ENCODE measurements around the gene GULP1.

GULP1 gene

GRCh38 chr2:188322569-188323551 is 31.2 kb downstream of the GULP1 start:
- DNase-seq (ENCODE audit: low read depth in 2 of 2): no peak

GRCh38 chr2:188324067-188324466 is 32.4 kb downstream of the GULP1 start:
- no peak for DNase-seq (ENCODE audit: low read depth in 2 of 2)

DNA sequence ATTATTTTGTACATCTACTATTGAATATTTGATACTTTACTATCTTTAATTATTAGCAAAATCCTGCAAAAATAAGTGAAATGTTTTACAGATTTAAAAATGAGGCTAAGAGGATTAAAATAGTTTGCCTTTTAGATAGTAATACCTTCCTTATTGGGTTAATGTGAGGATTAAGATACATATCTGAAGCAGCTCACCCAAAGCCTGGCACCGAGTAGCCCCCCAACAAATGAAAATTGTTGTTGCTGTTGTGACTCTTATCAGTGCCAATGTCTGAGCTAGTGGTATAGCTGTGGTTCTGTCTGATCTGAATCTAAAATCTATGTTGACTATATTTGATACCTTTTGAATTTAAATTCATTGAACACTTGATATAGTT is 34.6 kb downstream of the GULP1 start:
- DNase-seq (ENCODE audit: low read depth in 2 of 2): no peak

GRCh38 chr2:188326669-188327301 is 35.1 kb downstream of the GULP1 start:
- DNase-seq (ENCODE audit: low read depth in 2 of 2): no peak

- DNase-seq (ENCODE audit: low read depth in 2 of 2): no peak
Measured at GRCh38 chr2:188327518-188328213, 36.0 kb downstream of the GULP1 start.

DNA sequence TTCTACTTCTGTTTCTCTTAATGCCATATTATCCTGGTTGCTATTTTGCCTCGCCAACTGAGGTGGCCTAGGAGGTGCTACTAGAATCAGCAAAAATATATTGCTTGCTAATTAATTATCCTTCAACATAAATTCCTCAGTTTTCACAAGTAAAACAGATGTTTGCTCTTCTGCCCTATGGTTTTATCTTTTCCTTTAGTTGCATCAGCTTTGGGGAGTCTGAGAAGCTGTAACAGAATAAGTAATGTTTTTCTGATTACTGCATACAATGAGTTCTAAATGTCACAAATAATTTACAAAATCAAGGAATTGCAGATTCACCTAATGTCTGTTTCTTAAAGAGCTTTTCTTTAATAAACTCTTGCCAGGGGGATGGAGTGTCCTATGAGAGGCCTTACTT is 36.7 kb downstream of the GULP1 start:
- DNase-seq (ENCODE audit: low read depth in 2 of 2): no peak

DNA sequence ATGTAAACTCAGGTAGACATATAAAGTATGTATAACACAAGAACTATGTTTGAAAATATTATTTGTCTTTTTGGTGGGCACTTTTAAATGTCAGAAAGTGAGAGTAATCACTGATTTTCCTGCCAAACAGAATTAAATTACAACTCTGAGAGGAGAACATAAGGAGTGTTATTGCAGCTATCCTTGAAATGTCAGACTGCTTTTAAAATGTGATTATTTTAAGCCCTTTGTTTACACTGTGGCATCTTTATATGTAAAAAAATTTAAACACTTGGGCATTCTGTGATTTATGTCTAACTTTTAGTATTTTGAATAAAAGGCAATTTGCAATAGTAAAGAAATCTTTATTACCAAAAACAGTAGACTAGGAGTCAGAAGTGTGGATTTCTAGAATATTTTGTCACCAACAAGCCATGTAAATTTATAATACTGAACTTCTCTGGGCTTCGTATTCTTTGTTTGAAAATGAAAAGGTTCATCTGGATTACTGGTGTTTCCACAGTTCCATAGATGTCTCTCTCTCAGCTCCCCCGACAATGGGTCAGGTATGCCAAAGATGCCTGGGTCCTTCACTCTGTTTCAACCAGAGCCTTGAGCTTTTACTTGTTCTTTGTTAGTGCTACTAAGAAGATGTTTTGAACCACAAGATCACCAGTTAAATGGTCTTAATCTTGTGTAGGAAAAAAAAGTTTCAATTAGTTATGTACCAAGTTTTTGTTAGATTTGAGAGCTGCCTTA is 38.8 kb downstream of the GULP1 start:
- DNase-seq (ENCODE audit: low read depth in 2 of 2): no peak

GRCh38 chr2:188332619-188333018 is 40.9 kb downstream of the GULP1 start:
- no peak for DNase-seq (ENCODE audit: low read depth in 2 of 2)

DNA sequence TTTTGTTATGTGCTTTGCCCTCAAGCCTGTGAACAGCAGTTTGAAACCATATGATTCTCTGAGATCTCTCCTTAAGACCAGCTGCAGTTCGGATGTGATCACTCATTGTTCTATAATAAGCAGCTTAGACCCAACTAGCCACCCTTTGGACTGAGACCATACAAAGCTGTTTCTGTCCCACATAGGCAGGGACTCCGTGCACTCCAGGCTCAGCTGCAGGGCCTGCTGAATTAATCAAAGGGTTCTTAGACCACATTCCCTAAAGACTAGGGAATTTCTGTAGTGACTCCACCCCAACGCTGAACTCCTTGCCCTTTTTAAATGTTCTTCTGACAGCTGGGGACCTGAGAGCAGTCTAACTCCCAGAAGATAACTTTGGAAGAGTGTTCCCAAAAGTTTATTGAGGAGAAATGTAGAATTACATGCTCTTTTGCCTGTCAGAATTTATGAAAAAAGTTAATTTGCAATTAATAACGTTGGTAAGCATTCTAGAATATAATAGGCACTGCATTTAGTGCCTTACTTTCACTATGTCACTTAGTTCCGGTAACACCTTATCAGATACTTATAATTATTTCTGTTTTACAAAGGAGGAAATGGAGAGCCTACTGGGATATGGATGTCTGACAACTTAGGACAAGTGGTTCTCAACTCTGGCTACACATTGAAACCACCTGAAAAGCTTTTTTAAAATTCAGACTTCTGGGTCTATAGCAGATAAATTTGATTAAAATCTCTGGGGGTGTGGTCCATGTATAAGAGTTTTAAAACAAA is 42.3 kb downstream of the GULP1 start:
- DNase-seq (ENCODE audit: low read depth in 2 of 2): no peak

DNA sequence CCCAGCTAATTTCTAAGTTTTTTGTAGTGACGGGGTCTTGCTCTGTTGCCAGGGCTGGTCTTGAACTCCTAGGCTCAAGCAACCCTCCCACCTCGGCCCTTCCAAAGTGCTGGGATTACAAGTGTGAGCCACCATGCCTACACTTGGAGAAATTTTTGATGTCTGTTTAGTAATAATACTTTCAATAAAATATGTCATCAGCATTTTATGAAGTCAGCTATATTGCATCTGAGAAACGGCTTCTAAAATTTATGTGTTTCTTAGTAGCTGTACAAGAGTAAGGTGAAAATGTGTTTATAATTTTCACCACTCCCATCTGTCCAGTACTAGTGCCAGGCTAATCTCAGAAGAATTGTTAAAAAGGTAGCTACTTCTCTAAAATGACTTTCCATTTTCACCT is 46.8 kb downstream of the GULP1 start:
- no peak for DNase-seq (ENCODE audit: low read depth in 2 of 2)

GRCh38 chr2:188340257-188340656 is 48.6 kb downstream of the GULP1 start:
- DNase-seq (ENCODE audit: low read depth in 2 of 2): no peak

DNA sequence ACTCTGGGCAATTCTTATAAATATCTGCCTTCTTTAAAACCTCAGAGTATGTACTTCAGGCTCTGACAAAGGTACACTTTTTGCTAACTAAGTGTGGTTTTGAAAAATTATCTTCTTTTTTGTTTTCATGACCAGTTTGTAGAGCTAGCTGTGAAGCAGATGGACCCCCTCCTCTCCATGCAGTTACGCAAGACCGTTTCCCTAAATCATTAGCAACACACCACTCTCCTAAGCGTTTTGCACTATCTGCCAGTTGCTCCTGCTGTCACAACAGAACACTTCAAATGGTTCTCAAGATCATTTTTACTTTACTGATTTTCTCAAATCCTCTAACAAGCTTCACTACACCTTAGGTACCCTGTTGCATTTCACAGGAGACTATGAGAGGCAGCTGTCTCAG is 53.3 kb downstream of the GULP1 start:
- DNase-seq (ENCODE audit: low read depth in 2 of 2): no peak

- no peak for DNase-seq (ENCODE audit: low read depth in 2 of 2)
Measured at GRCh38 chr2:188345426-188345825, 53.8 kb downstream of the GULP1 start.

DNA sequence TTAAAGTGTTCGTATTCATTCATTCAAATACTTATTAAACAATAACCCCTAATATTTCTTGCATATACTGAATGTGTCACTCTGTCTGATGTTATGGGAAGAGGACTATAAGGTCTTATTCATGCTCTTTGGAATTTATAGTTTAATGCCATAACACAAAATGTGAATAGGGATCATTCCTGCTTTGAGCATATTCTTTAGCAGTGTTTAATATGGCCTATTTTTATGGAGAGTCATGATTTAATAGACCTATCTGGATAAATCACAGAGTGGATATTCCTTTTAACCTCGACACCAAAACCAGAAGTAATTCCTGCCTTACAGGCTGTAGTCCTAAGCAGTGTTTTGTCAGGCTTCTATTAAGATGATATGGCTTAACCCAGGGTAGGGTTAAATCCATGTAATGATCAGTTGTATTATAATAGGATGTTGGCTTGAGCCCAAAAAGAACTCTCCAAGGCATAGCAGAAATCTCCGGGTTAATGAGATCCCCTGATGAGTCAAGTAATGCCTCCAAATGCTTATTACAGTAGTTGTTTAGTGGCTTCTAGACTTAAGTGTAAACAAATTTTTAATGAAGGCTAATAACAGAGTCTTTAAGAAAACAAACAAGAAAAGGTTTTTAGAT is 54.3 kb downstream of the GULP1 start:
- no peak for DNase-seq (ENCODE audit: low read depth in 2 of 2)

DNA sequence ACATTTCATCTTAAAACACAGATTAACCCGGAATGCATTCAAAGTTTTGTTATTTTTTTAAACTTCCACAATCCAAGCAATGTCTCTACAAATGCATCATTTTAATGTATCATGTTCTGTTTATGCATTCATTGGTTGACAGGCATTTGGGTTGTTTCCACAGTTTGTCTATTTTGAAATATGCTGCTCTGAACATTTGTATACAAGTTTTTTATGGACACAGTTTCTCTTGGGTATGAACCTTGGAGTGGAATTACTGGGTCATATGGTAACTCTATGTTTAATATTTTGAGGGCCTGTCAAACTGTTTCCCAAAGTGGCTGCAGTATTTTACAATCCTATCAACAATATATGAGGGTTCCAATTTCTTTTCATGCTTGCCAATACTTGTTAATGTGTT is 57.3 kb downstream of the GULP1 start:
- no peak for DNase-seq (ENCODE audit: low read depth in 2 of 2)

- no peak for DNase-seq (ENCODE audit: low read depth in 2 of 2)
Measured at GRCh38 chr2:188353282-188353681, 61.6 kb downstream of the GULP1 start.

DNA sequence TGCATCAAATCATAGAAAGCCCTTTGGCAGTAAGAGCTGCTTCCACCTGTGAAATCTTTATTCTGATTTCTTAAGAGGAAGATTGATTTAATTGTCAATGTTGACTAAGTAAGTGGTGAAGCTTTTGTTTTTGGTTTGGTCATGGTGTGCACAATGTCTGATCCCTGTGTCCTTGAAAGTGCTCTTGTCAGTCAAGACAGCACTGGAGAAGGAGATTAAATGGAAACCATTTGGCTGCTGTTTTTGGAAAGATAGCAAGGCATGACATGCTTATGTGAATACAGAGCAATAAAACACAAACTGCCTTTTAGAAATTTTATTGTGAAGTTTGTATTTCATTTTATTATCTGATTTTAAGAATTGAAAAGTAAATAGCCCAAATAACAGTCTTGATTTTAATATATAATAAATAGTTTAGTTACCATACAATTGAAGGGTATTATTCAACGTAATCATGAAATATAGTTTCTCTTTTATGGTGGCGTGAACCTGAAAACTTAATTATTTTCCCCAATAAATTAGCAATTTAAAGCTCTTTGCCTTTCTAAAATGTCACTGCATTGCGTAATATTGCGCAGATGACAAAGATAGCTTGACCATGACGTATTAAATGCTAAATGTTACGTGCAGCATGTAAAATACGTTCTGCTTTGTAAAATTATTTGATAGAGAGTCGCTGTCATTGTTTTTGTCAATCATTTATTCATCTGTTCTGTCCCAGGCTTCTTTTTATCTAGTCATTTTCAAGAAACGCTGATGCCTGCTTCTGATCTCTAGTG is 69.0 kb downstream of the GULP1 start:
- DNase-seq (ENCODE audit: low read depth in 2 of 2): no peak

DNA sequence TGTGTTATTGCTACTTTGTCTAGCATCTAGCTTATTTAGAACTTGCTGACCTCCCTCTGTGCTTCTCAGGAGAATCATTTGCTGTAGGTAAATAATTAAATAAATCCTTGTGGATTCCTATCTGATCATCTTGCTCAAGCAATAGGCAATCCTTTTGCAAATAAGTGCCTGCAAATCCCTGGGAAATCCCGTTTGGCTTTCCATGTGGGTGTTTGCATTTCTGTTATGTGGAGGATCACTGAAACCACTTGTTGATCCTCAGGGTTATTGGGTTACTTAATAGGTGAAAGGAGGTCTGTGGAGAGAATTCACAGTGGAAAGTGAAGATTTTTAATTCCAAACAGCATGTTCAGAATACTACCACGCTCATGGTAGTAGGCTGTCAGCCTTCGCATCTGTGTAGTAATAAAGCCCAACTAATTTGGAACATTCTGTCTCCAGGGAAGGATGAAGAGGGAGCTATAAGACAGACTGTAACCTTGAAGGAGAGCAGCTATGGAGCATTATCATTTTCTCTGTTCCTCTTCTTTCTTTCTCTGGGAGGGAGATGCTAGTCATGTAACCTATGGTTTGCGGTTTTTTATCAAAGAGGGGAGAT is 72.5 kb downstream of the GULP1 start:
- DNase-seq (ENCODE audit: low read depth in 2 of 2): no peak

DNA sequence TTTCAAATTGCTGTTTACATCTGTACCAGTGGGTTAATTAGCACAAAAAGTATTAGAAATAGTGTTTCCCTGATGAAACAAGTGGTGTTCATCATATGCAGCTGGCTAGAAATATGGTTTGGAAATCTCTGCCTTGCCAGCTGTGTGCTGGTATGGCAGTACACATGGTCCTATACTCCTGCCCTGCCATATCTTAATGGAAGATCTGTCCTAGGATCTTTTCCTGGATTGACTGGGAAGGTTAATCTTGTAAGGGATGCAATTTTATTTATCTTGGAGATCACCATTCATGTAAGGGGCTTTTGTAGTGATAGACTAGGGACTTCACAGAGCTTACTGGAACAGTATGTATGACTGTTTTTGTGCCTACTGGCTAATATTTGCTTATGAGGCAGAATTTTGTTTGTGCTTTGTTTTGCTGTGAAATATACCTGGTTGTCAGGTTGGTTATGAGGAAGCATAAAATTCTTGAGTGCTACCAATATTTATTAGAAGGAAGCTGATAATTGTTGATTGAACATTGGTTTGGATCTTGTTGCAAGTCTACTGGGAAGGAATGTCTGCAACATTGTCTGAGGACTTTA is 73.5 kb downstream of the GULP1 start:
- no peak for DNase-seq (ENCODE audit: low read depth in 2 of 2)

Data from fibroblast of skin of left biceps (primary cell).